HG03066 (cell line): ENCODE measurements around the gene EIF4E1B.

Source experiments
- ATAC-seq: cut with Tn5 transposase; IDR thresholded peaks from one replicate; pipeline ENCODE4 v1.9.1; 2021; ENCODE audit warnings: low read depth; ENCODE audit not compliant: unreplicated experiment

EIF4E1B gene

DNA sequence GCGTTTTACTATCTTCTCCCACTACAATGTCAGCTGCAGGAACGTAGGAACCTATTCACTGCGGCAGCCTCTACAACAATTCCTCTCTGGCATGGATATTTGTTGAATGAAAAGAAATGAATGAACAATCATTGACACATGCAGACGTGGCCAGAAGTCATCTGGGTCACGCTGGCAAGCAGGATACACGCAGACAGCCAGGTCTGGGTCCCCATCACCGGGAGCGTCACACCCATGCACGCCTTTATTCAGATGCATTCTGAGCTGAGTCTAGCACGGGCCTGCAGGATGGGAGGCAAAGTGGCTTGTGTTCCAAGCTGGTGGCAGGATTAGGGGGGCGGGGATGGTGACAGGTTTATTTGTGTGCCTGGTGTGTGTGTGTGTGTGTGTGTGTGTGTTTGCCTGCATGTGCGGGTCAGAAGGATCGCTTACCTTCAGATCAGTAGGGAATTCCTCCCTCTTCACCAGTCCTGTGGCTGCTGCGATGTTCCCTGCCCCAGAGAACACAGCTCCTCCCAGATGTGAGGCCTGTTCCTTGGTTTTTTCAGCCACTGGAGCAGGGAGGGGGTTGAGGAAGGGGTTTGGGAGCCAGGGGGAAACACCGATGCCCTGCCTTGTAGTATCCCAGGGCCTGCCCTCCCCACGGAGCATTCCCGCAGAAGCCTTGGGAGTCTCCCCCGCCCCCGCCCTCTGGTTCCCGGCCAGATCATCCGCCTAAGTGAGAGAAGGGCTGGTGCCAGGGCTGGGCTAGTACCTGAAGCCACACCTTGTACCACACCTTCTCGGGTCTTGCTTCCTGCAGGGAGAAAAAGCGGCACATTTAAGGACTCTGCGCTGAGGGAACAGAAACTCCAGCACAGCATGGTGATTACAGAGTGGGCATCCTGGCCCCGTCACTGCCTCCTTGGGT lies 4.3 kb upstream of the EIF4E1B start:
- no peak for ATAC-seq

DNA sequence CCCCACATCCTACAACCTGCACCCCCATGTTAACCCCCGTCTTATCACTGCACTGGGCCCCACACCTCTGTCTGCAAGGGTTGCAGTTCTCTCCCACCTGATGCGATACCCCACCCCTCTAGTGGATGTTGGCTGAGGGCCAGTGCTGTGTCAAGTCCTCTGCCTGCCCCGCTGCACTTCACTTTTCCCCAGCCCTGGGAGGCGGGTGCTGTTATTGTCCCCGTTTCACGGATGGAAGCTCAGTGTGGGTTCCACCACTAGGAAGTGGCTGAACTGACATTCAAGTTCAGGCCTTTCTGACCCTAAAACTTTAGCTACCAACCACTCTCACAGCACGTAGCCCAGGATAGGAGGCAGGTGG lies 3.6 kb upstream of the EIF4E1B start:
- ATAC-seq: no peak

DNA sequence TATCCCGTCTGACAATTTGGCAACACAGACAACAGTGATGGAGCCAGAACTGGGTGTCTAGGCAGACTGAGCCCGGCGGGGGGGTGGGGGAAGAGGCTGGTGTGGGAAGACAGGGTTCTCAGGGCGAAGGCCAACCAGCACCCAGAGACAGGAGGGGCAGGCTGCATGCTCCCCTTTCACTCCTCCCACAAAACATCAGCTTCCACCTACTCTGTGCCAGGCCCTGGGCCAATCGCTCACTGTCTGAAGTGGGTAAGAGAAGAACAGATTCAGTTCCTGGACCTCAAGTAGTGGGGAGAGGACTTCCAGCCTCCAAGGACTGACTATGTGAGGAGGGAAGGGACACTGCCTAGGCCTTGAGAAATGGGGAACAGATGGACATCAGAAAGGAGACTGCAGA lies 2.9 kb upstream of the EIF4E1B start:
- ATAC-seq: no peak

DNA sequence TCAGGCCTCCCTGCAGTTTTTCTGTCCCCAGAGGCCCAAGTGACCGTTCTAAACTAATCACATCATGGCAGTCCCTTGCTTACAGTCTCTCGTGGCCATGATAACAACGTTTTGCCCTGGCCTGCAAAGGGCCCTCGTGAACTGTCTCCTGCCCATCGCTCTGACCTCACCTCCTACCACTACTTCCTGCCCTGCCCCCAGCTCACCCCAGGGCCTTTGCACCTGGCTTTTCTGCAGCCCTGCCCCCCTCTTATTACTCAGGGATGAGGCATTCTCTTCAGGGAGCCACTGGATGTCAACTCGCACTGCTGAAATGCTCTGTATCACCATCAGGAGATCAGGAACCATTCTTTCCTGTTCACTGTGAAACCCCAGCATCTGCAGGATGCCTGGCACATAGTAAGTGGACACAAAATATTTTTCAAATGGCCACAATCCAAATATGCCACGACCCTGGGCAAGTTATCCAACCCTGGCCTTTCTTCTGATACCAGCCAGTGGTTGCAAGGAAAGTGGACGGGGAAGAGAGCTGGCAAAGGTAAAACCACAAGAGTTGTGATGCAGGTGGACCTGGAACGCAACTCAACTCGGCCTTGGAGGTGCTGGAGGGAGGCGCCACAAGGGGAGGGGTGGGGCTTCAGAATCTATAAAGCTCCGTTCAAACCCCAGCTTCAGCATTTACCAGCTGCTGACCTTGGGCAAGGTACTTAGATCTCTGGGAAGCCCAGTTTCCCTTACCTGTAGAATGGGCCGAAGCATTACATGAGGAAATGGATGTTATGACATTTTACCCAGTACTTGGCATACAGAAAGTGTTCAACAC lies 1.9 kb upstream of the EIF4E1B start:
- no peak for ATAC-seq

DNA sequence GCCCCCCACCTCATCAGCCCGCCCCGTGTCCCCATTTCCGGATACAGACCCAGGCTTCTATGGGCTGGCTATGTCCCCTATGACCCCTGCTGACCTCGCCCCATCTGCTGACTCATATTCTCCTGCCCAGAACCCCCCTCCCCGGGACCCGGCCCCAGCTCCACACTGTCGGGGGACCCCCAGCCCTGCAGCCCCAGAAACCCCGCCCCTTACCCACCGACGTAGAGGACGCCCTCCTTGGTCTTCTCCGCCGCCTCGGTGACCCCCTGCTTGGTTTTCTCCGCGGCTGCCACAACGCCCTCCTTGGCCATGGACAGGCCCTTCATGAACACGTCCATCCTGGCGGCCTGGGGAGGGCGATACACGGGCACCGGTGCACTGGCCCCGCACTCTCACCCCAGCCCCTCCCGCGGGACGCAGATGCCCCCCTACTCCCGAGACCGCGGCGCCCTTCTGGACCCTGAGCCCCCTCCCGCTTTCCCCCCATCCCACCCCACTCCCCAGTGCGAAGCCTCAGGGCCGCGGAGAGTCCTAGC lies 1.1 kb upstream of the EIF4E1B start:
- ATAC-seq: no peak

DNA sequence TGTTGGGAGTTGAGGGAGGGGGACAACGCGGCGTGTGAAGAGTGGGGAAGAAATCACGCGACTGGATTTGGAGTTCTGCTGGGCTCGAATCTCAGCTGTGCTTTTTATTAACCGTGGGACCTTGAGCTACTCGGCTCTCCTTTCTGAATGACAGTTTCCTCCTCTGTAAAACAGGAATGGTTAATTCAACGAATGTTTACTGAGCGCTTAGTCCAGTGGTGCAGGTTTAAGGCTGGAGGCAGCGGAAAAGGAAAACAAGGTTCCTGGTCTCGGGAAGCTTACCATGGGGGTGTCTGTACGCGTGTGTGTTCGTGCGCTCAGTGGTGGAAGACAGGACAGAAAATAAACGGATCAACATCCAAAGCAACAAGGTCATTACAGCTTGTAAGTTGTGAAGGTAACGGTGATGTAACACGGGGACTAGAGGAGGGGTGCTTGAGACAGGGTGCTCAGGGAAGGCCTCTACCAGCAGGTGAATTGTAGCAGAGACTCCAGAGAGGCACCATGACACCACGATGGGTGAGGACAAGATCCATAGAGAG lies 277 bp downstream of the EIF4E1B start:
- no peak for ATAC-seq

DNA sequence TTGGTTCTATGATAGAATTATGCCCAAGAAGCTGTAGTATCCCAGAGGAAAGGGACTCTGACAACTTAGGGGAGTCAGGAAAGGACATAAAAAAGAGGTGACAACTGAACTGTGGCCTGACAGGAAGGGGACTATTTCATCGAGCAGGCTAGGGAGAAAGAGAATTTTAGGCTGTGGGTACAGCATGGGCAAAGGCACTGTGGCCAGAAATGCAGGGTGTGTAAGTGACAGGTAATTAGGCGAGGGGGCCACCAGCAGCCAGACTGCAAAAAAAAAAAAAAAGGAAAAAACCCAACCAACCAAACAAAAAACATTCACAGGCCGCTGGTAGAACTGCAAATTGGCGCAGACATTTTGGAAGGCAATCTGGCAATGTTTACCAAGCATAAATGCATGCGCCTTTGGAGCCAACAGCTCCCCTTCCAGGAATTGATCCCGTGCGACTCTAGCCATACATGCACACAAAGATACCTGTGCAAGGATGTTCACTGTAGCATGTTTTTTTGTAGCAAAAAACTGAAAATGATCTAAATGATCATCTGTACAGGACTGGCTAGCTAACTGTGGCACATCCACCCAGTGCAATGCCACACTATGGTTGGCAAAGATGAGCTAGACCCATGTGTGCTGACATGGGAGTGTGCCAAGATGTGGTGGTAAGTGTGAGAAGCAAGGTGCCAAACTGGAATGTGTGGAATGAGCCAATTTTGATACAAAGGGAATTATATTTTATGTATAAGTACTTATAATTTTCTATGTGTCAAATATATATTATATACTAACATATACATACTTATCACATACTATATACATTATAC lies 1.1 kb downstream of the EIF4E1B start:
- ATAC-seq: no peak

DNA sequence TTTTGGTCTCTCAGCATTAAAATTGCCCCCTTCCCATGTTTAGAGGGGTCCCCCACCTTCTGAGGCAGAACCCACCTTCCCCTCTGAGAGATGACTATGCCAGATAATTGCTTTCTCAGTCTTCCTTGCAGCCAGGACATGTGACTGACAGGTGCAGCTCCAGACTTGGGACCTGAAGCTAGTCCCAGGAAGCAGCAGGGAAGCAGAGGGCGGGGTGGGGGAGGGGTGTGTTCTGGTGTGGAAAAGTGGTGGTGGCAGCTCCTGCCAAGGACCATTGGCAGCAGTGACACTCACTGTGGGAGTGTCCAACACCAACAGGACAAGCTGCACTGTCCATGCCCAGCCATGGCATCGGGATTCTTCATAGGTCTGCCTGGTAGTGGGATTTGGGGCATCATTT lies 2.3 kb downstream of the EIF4E1B start:
- ATAC-seq: no peak

DNA sequence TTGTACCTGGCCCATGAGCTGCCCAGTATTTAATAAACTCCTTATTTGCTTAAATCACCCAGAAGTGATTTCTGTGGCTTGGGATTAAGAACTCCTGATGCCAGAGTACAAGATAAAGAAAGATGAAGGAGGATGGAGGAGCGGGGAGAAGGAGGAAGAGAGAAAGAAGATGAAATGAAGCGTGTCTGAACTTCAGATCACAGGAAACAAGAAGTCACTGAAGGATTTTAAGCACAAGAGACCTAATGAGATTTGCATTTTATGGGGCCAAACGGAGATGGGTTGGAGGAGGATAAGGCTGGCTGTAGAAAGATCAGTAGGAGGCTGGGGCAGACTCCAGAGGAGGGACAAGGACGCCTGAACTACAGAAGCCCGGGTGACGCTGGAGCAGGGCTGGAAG lies 3.1 kb downstream of the EIF4E1B start:
- no peak for ATAC-seq

DNA sequence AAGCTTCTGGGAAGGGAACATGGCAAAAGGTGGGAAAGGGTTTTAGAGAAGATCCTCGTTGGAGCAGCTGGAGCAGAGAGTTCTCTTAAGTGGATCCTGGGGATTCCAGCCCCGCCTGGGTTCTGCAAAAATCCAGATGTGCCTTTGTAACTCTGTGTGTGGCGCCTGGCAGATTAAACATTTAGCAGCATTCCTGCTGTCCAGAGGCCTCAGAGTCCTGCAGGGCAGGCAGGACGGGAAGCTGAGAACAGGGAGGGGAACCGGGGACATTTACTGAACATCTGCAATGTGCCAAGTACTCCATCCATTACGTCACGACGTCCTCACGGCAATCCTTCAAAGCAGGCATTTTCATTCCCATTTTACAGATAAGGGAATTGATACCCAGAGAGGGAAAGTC lies 6.0 kb downstream of the EIF4E1B start:
- ATAC-seq: no peak

DNA sequence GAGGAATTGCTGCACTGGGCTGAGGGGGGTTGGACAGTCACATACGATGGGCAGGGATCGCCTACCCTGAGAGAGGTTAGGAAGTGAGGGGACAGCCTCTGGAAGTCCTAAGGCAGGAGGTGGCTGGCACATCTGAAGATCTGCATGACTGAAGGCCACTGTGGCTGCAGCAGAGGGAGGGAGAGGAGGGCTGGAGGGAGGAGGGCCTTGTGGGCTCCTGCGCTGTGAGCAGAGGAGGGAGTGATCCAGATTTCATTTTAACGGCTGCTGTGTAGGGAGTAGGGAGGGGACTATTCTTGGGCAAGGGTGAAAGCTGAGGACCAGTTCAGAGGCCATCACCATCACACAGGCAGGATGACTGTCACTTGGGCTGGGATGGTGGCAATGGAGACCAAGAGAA lies 7.1 kb downstream of the EIF4E1B start:
- ATAC-seq: no peak

DNA sequence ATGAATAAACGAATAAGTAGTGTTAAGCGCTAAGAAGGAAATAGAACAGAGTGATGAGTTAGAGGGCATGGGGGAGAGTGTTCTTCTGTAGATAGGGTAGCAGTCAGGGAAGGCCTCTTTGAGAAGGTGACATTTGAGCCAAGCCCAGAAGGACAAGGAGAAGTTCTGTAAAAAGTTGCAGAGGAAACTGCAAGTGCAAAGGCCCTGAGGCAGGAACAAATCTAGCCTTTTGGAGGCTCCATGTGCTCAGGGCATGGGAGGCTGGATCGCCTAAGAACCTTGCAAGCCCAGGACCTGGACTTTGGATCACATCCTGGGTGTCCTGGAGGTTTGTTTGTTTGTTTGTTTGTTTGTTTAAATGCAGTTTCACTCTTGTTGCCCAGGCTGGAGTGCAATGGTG lies 8.0 kb downstream of the EIF4E1B start:
- no peak for ATAC-seq

DNA sequence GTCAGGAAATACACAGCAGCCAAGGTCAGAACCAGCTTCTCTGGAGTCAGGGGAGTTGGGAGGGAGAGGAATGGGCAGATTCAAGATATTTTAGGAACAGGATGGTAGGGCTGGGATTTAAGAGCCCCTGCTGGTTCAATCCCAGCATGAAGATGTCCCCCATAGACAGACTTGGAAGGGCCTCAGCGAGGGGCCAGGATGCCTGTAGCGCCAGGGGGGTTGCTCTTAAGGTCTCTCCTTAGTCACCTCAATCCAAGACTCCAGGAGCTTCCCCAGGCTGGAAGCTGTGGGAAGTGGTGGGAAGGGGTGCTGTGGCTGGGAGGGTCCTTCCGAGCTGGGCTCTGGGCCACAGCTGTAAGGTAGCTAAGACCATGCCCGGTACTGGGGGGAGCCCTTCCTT lies 8.7 kb downstream of the EIF4E1B start:
- ATAC-seq: no peak

DNA sequence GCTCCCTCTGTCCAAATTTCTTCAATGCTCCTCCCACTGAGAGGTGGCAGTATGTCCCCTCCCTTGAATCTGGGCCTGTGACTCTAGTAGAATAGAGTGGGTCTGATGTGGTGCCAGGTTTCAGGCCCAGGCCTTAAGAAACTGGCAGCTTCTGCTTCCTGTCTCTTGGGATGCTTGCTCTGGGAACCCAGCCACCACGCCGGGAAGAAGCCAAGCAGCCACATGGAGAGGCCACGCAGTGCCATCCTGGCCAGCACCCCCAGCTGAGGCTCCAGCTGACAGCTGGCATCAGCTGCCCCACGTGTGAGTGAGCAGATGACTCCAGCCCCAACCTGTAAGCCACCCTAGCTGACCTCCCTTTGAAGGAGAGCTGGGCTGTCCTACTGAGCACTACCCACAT lies 9.5 kb downstream of the EIF4E1B start:
- no peak for ATAC-seq

DNA sequence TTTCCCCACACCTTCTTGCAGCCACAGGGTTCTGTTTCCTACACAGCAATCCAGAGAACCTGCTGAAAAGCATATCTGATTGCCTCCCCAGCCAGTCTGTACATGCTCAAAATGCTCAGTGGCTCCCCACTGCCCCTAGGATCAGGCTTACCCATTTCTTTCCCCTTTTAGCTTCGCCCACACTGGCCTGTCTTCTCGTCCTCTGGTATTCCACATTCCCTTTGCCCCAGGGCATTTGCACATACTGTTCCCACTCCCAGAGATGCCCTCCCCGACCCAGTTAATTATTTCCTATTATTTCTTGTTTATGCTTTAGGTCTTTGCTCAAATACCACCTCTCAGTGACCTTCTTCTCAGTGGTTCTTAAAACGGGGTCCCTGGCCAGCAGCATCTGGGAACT lies 10.1 kb downstream of the EIF4E1B start:
- ATAC-seq: no peak

DNA sequence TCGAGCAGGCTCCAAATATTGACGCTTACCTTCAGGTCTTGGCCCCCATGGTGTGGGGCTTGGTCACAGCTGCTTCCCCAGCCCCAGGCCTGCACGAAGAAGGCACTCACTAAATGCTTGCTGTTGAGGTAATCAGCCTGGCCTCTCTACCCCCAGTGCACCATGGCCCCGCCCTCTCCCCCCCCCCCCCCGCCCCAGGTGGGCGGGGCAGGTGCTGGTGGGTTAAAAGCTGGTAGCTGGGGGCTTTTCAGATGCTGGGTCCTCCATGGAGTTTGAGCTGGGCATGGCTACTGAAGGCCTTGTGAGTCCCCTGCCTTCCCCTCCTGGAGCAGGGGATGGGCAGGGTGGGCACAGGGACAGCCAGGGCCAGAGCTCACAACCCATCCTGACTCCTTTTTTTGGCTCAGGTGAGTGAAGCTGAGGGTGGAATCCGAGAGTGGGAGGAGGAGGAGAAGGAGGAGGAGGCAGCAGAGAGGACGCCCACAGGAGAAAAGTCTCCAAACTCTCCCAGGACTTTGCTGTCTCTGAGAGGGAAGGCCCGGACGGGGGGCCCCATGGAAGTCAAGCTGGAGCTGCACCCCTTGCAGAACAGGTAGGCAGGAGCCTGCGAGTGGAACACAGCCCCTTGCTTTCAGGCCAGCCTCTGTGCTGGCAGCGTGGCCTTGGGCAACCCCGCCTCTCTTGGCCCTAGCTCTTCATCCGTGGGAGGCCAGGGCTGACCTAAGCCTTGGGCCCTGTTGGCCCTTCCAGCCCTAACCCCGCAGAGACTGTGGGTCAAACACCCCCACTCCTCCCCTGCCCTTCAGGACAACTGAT lies 12.4 kb downstream of the EIF4E1B start:
- ATAC-seq: no peak

DNA sequence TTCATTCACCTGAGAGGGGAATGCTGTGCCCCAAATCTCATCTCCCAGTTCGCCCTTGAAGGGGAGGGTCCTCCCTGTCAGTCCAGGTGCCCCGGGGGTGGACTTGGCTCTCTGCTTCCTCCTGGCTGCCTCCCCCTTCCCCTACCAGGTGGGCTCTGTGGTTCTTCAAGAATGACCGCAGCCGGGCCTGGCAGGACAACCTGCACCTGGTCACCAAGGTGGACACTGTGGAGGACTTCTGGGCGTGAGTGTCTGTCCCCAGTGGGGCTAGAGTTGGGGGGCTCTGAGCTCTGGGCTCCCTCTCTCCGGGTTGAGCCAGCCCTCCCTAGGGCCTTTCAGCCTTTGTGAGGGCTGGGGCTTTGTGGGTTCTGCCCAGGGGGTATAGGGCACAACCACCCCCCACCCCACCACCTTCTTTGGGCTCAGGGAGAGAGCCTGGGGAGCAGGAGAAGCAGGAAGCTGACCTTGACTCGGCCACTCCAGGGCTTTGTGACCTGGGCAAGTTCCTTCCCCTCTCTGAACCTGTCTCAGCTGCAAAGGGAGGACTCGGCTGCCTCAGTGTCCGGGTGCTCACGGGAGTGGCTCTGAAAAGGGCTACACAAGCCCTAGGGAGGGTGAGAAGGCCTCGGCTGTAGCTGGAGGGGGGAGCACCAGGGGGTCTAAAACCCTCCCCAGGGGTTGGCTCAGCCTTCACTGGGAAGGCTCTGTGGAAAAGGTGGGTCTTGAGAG lies 13.2 kb downstream of the EIF4E1B start:
- ATAC-seq: no peak

DNA sequence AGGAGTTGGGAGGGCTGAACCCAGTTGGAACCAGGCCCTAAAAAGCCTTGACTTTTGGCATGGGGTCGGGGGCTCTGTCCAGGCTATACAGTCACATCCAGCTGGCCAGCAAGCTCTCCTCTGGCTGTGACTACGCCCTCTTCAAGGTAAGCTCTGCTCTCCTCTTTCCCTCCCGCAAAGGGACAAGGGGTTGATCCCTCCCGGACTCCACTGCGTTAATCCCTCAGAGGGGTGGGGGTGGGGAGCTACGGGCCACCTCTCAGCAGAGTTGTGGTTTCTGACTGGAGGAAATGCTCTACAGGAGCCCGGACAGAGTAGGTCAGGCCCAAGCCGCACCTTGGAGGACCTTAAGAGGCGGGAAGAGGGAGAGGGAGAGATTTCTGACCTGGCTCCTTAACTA lies 13.8 kb downstream of the EIF4E1B start:
- ATAC-seq: no peak
